ENCODE data around the gene TMEM184A. TPM values are rescaled to one million over a fixed set of nuclear protein-coding genes. Genes with fewer than 3 reads are reported as not detected.

The TMEM184A gene
- total and polyA plus RNA-seq, 2 experiments from 2014 or later, result not detected

DNA sequence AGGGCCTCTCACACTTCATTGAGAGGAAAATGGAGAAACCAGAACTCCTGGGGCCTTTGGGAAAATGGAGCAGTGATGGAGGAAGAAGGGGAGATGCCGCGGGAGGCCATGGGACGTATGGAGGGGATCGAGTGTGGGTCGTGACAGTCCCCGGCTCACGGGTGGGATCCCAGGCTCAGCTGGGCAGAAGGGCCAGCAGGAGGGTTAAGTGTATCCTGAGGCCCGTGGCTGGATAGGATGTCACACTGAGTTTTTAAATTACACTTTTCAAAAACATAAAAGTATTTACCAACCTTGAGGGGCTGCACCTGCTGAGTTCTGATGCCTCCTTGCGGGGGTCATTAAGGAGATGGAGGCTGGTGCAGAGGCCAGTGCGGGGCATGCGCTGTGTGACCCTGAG is 41.8 kb upstream of the TMEM184A start:
- 82 to 85% methylated on average over 11 of the region's 11 CpGs for WGBS, 2 experiments (ENCODE audit: low coverage in 1 of 2, low lambda C conversion rate in 2 of 2, missing lambda C conversion rate in 2 of 2)
- no peak for DNase-seq
- Histone ChIP-seq H3K4me3 (no peak overlapping the region), H3K9me2 (ENCODE audit: insufficient read depth) (no peaks in the 10 kb centered on the region), H3K4me2 (ENCODE audit: unreplicated experiment) (no peak overlapping the region), H3K79me2 (ENCODE audit: insufficient read depth) (no peaks in the 10 kb centered on the region), H2AFZ (no peak overlapping the region), H3K9ac (no peak overlapping the region), H3K27ac (no peak overlapping the region), H3K4me1 (ENCODE audit: insufficient read depth) (no peaks in the 10 kb centered on the region), H3K36me3 (ENCODE audit: low read depth) (no peaks in the 10 kb centered on the region), H3K9me3 (ENCODE audit: low read depth) (no peaks in the 10 kb centered on the region), H3F3A (ENCODE audit: insufficient read depth) (no peaks in the 10 kb centered on the region), H3K27me3 (replicated peaks; ENCODE audit: insufficient read depth) (peaks cover 12% of the 10 kb centered on the region), H4K20me1 (ENCODE audit: insufficient read depth) (no peaks in the 10 kb centered on the region)
- TF ChIP-seq EZH2phosphoT487 (IDR thresholded peaks at IDR 0.05; ENCODE audit: insufficient read depth, low read depth), result no peak
- no peak for TF ChIP-seq EZH2 (IDR thresholded peaks at IDR 0.05; ENCODE audit: insufficient read depth, poor library complexity, severe bottlenecking)
- in situ Hi-C loops (cut with MboI), result no loop called here

- Histone ChIP-seq H3K79me2 (ENCODE audit: insufficient read depth) (no peaks in the 10 kb centered on the region), H3K4me3 (no peak overlapping the region), H3K36me3 (ENCODE audit: low read depth) (no peaks in the 10 kb centered on the region), H3K27me3 (replicated peaks; ENCODE audit: insufficient read depth) (peaks cover 16% of the 10 kb centered on the region), H3K4me2 (ENCODE audit: unreplicated experiment) (no peak overlapping the region), H2AFZ (no peak overlapping the region), H3K27ac (no peak overlapping the region), H3K4me1 (ENCODE audit: insufficient read depth) (no peaks in the 10 kb centered on the region), H3K9me3 (ENCODE audit: low read depth) (no peaks in the 10 kb centered on the region), H3K9ac (no peak overlapping the region), H3F3A (ENCODE audit: insufficient read depth) (no peaks in the 10 kb centered on the region), H4K20me1 (ENCODE audit: insufficient read depth) (no peaks in the 10 kb centered on the region), H3K9me2 (ENCODE audit: insufficient read depth) (no peaks in the 10 kb centered on the region)
- 53 to 59% methylated on average over 16 of the region's 16 CpGs for WGBS, 2 experiments (ENCODE audit: low coverage in 1 of 2, low lambda C conversion rate in 2 of 2, missing lambda C conversion rate in 2 of 2)
- in situ Hi-C loops (cut with MboI), result no loop called here
- DNase-seq, result no peak
- TF ChIP-seq EZH2phosphoT487 (IDR thresholded peaks at IDR 0.05; ENCODE audit: insufficient read depth, low read depth) (no peak), EZH2 (IDR thresholded peaks at IDR 0.05; ENCODE audit: insufficient read depth, poor library complexity, severe bottlenecking) (no peak)
These were observed 41.2 kb upstream of the TMEM184A start for GRCh38 chr7:1597066-1597760.

GRCh38 chr7:1596181-1597043 is 40.4 kb upstream of the TMEM184A start:
- H3K9me3 ChIP-seq (ENCODE audit: low read depth), result no peaks in the 10 kb centered on the region
- no peaks in the 10 kb centered on the region for H3K4me1 ChIP-seq (ENCODE audit: insufficient read depth)
- H2AFZ ChIP-seq, result no peak overlapping the region
- no peak for DNase-seq
- no peak overlapping the region for H3K27ac ChIP-seq
- no peaks in the 10 kb centered on the region for H3K9me2 ChIP-seq (ENCODE audit: insufficient read depth)
- TF ChIP-seq EZH2phosphoT487 (IDR thresholded peaks at IDR 0.05; ENCODE audit: insufficient read depth, low read depth) (no peak), EZH2 (IDR thresholded peaks at IDR 0.05; ENCODE audit: insufficient read depth, poor library complexity, severe bottlenecking) (no peak)
- H3K27me3 ChIP-seq (replicated peaks; ENCODE audit: insufficient read depth), result peaks cover 24% of the 10 kb centered on the region
- H3K4me3 ChIP-seq, result no peak overlapping the region
- H3K9ac ChIP-seq, result no peak overlapping the region
- no peaks in the 10 kb centered on the region for H4K20me1 ChIP-seq (ENCODE audit: insufficient read depth)
- no peaks in the 10 kb centered on the region for H3K79me2 ChIP-seq (ENCODE audit: insufficient read depth)
- no peak overlapping the region for H3K4me2 ChIP-seq (ENCODE audit: unreplicated experiment)
- no peaks in the 10 kb centered on the region for H3K36me3 ChIP-seq (ENCODE audit: low read depth)
- in situ Hi-C loops (cut with MboI), result no loop called here
- no peaks in the 10 kb centered on the region for H3F3A ChIP-seq (ENCODE audit: insufficient read depth)
- 62 to 63% methylated on average over 39 of the region's 39 CpGs for WGBS, 2 experiments (ENCODE audit: low coverage in 1 of 2, low lambda C conversion rate in 2 of 2, missing lambda C conversion rate in 2 of 2)

- TF ChIP-seq EZH2phosphoT487 (IDR thresholded peaks at IDR 0.05; ENCODE audit: insufficient read depth, low read depth) (no peak), EZH2 (IDR thresholded peaks at IDR 0.05; ENCODE audit: insufficient read depth, poor library complexity, severe bottlenecking) (no peak)
- Histone ChIP-seq H2AFZ (no peak overlapping the region), H3K9me2 (ENCODE audit: insufficient read depth) (no peaks in the 10 kb centered on the region), H3F3A (ENCODE audit: insufficient read depth) (no peaks in the 10 kb centered on the region), H3K27ac (no peak overlapping the region), H3K36me3 (ENCODE audit: low read depth) (no peaks in the 10 kb centered on the region), H3K9me3 (ENCODE audit: low read depth) (no peaks in the 10 kb centered on the region), H3K4me2 (ENCODE audit: unreplicated experiment) (no peak overlapping the region), H3K27me3 (replicated peaks; ENCODE audit: insufficient read depth) (peaks cover 25% of the 10 kb centered on the region), H3K4me3 (no peak overlapping the region), H3K9ac (no peak overlapping the region), H4K20me1 (ENCODE audit: insufficient read depth) (no peaks in the 10 kb centered on the region), H3K4me1 (ENCODE audit: insufficient read depth) (no peaks in the 10 kb centered on the region), H3K79me2 (ENCODE audit: insufficient read depth) (no peaks in the 10 kb centered on the region)
- no peak for DNase-seq
- WGBS, 2 experiments (ENCODE audit: low coverage in 1 of 2, low lambda C conversion rate in 2 of 2, missing lambda C conversion rate in 2 of 2), result 46 to 55% methylated on average over 11 to 12 of the region's 12 CpGs
- in situ Hi-C loops (cut with MboI), result no loop called here
These were observed 39.6 kb upstream of the TMEM184A start for GRCh38 chr7:1595636-1596035.

All from GM23248 (cell line).